HepG2 (cell line): ENCODE data around the gene GSC2. TPM values are rescaled to one million over a fixed set of nuclear protein-coding genes. Genes with fewer than 3 reads are reported as not detected.

Experiments used
- ATAC-seq: fragments of 200-7000 bp; cut with Tn5 transposase; 3 replicates; pipeline ENCODE4 v1.9.1; 2020; ENCODE audit warnings: mild to moderate bottlenecking, moderate library complexity
- BruUV-seq: library from RNA; stranded (reverse); fragments of 400-500 nt; replicated peaks from 2 replicates; lab custom pipeline; 2021; lab: Mats Ljungman, UMichigan
- CTCF ChIA-PET: fragments of 300-600 bp; formaldehyde crosslinking; extraction: SDS; loops from one replicate; lab custom pipeline; 2021; ENCODE audit warnings: low total read pairs, inconsistent platforms, low intra/inter-chr PET ratio; lab: Yijun Ruan, JAX
- POLR2A ChIA-PET: fragments of 350-600 bp; sonication (Branson Sonifier 250); formaldehyde crosslinking; loops from one replicate; lab custom pipeline; 2020; ENCODE audit warnings: antibody characterized with exemption, inconsistent platforms; lab: Yijun Ruan, JAX
- DNase-seq: peaks from one replicate; pipeline ENCODE4 v3.0.0-alpha.2; 2015; ENCODE audit warnings: low spot score
- FAIRE-seq: peaks from 3 replicates; lab custom pipeline; 2011; peaks lifted over from hg19 to GRCh38; lab: Jason Lieb, UNC
- H2AFZ ChIP-seq: one replicate; pipeline ENCODE4 v1.6.1; 2011; ENCODE audit warnings: low read length, inconsistent platforms
- H3K27ac ChIP-seq: fragments of 300-600 bp; 3 replicates; pipeline ENCODE4 v1.8.0; 2011; ENCODE audit warnings: mixed run types, mild to moderate bottlenecking, mixed read lengths, low read length, inconsistent platforms; ENCODE audit not compliant: insufficient read depth; ENCODE audit errors: extremely low read length
- H3K27me3 ChIP-seq, 2 experiments: fragments of 200-600 bp in 1 of 2; 2 replicates in 1 of 2; 3 replicates in 1 of 2; pipeline versions ENCODE4 v1.6.0 to v1.8.0; 2011; ENCODE audit warnings: low read length in 2 of 2, mild to moderate bottlenecking in 2 of 2, moderate library complexity in 2 of 2, inconsistent platforms in 1 of 2; ENCODE audit not compliant: insufficient read depth in 2 of 2, control insufficient read depth in 1 of 2
- H3K36me3 ChIP-seq, 2 experiments: fragments of 200-600 bp in 1 of 2; replicated peaks in 1 of 2; 2 replicates in 1 of 2; 3 replicates in 1 of 2; pipeline versions ENCODE4 v1.5.1 to v1.8.0; 2011; ENCODE audit warnings: low read length in 2 of 2, inconsistent platforms in 1 of 2; ENCODE audit not compliant: insufficient read depth in 2 of 2, control insufficient read depth in 1 of 2
- H3K4me1 ChIP-seq: 2 replicates; pipeline ENCODE4 v1.5.1; 2012; ENCODE audit warnings: low read length, inconsistent platforms; ENCODE audit not compliant: insufficient read depth
- H3K4me2 ChIP-seq: 2 replicates; pipeline ENCODE4 v1.6.0; 2011; ENCODE audit warnings: low read depth, low read length, inconsistent platforms
- H3K4me3 ChIP-seq, 3 experiments: fragments of 200-600 bp in 1 of 3; sonication (generic), shearing (Covaris generic) in 1 of 3; replicated peaks in 1 of 3; 2 replicates each; pipeline ENCODE4 v1.5.1; 2011 to 2016; ENCODE audit warnings: low read length in 3 of 3, inconsistent platforms in 2 of 3, low read depth in 2 of 3, mild to moderate bottlenecking in 2 of 3, control low read depth in 1 of 3, mixed read lengths in 1 of 3; ENCODE audit not compliant: insufficient read depth in 1 of 3
- H3K79me2 ChIP-seq: one replicate; pipeline ENCODE4 v1.6.1; 2011; ENCODE audit warnings: low read length, inconsistent platforms; ENCODE audit not compliant: insufficient read depth
- H3K9ac ChIP-seq: 2 replicates; pipeline ENCODE4 v1.6.0; 2011; ENCODE audit warnings: mild to moderate bottlenecking, low read depth, low read length, inconsistent platforms; ENCODE audit not compliant: insufficient read depth
- H3K9me3 ChIP-seq: 2 replicates; pipeline ENCODE4 v1.5.1; 2012; ENCODE audit warnings: mild to moderate bottlenecking, low read length
- H4K20me1 ChIP-seq: 2 replicates; pipeline ENCODE4 v1.6.0; 2011; ENCODE audit warnings: inconsistent platforms, mild to moderate bottlenecking, low read length, moderate library complexity; ENCODE audit not compliant: insufficient read depth
- FOXA3 ChIP-seq: IDR thresholded peaks from 2 replicates; pipeline ENCODE4 v1.6.1; 2016; ENCODE audit warnings: missing genetic modification reagents, missing compliant biosample characterization
- GZF1 ChIP-seq: sonication (generic); formaldehyde crosslinking; IDR thresholded peaks from 2 replicates; pipeline ENCODE4 v1.5.1; 2020; ENCODE audit warnings: mild to moderate bottlenecking, missing genetic modification reagents
- HOXA9 ChIP-seq: sonication (generic); formaldehyde crosslinking; IDR thresholded peaks from 2 replicates; pipeline ENCODE4 v1.8.1; 2022; ENCODE audit warnings: missing genetic modification reagents, mild to moderate bottlenecking, moderate library complexity, borderline replicate concordance
- KDM5A ChIP-seq: fragments of 200-600 bp; sonication (generic); IDR thresholded peaks from 2 replicates; pipeline ENCODE4 v1.7.0; 2018; ENCODE audit warnings: antibody characterized with exemption, mild to moderate bottlenecking, low read length, borderline replicate concordance
- NR2F2 ChIP-seq: IDR thresholded peaks from 2 replicates; pipeline ENCODE4 v1.6.1; 2012; ENCODE audit warnings: low read depth, inconsistent platforms, borderline replicate concordance
- RNF2 ChIP-seq: fragments of 450-650 bp; conservative IDR thresholded peaks from 2 replicates; pipeline ENCODE4 v1.6.1; 2016; ENCODE audit warnings: low read depth
- ZNF160 ChIP-seq: sonication (generic); formaldehyde crosslinking; IDR thresholded peaks from 2 replicates; pipeline ENCODE4 v1.8.0; 2022; ENCODE audit warnings: mild to moderate bottlenecking, inconsistent platforms, missing genetic modification reagents
- WGBS: methylation state at CpG from one replicate; pipeline ENCODE4 v1.1.6; 2017; ENCODE audit warnings: low lambda C conversion rate; 5-methylcytosine and 5-hydroxymethylcytosine counted together
- in situ Hi-C: cut with HindIII; loops from 2 replicates; pipeline ENCODE4 v1.10.0; 2017; ENCODE audit warnings: low pct_unique_long_range_greater_than_20kb; ENCODE audit not compliant: extremely low pct_ligation_motif_present
- intact Hi-C: fragments of 100-400 bp; cut with micrococcal nuclease; formaldehyde crosslinking; loops from one replicate; pipeline ENCODE4 v1.10.0; 2022; ENCODE audit not compliant: unreplicated experiment
- polyA plus RNA-seq, 8 experiments: library from polyadenylated mRNA; depleted of rRNA in 3 of 8; stranded (reverse) in 7 of 8; unstranded in 1 of 8; fragments of >200 nt; fragmentation: Illumina TruSeq in 4 of 8; extraction: Trizol in 4 of 8; gene quantifications; 2 replicates each; pipeline versions ENCODE4 v1.2.1 to v1.2.3, GENCODE V29; 2011 to 2016; ENCODE audit warnings: low read depth in 4 of 8, missing spikeins in 1 of 8, mixed read lengths in 1 of 8; ENCODE audit not compliant: insufficient read depth in 1 of 8
- total RNA-seq, 5 experiments: library from RNA; depleted of rRNA; stranded (reverse); fragments of >200 nt; fragmentation: Illumina TruSeq; extraction: Trizol; gene quantifications; 2 replicates each; pipeline ENCODE4 v1.2.3, GENCODE V29; 2016; ENCODE audit warnings: low read depth in 1 of 5
- TF ChIP-seq, protein P1 (sequence below): sonication (generic); formaldehyde crosslinking; IDR thresholded peaks from 2 replicates; pipeline ENCODE4 v1.4.0; 2020; ENCODE audit warnings: missing genetic modification reagents

Gene GSC2
- total and polyA plus RNA-seq, 2 of the 13 experiments (the other 11 are each of a cell fraction or from before 2014, with no cell fraction given), result not detected

- H3K4me1 ChIP-seq, result peaks cover 8% of the 10 kb centered on the region
- TF ChIP-seq NR2F2 (no peak), GZF1 (no peak), KDM5A (no peak), FOXA3 (CRISPR knock-in tag) (no peak), HOXA9 (CRISPR knock-in tag) (no peak), RNF2 (no peak), ZNF160 (CRISPR knock-in tag) (no peak)
- TF ChIP-seq, protein P1, sequence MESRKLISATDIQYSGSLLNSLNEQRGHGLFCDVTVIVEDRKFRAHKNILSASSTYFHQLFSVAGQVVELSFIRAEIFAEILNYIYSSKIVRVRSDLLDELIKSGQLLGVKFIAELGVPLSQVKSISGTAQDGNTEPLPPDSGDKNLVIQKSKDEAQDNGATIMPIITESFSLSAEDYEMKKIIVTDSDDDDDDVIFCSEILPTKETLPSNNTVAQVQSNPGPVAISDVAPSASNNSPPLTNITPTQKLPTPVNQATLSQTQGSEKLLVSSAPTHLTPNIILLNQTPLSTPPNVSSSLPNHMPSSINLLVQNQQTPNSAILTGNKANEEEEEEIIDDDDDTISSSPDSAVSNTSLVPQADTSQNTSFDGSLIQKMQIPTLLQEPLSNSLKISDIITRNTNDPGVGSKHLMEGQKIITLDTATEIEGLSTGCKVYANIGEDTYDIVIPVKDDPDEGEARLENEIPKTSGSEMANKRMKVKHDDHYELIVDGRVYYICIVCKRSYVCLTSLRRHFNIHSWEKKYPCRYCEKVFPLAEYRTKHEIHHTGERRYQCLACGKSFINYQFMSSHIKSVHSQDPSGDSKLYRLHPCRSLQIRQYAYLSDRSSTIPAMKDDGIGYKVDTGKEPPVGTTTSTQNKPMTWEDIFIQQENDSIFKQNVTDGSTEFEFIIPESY (CRISPR knock-in tag), result no peak
- DNase-seq (no peak), ATAC-seq (no peak), FAIRE-seq (no peak)
- no peaks in the 10 kb centered on the region for H3K9me3 ChIP-seq
- intact Hi-C loops (no loop called here), in situ Hi-C loops (no loop called here)
- WGBS, result 88% methylated on average over 17 of the region's 27 CpGs
- POLR2A ChIA-PET, result no interaction called here
- H3K36me3 ChIP-seq, result peaks cover 6 to 20% of the 10 kb centered on the region in 2 experiments; a peak in 4 of 5 replicates
- H3K4me3 ChIP-seq, result no peak within 1 kb of the TSS
- no peak within 1 kb of the TSS for H2AFZ ChIP-seq
- no peaks in the 10 kb centered on the region for H4K20me1 ChIP-seq
- H3K27ac ChIP-seq, result no peak within 1 kb of the TSS
- H3K4me2 ChIP-seq, result no peak within 1 kb of the TSS
- CTCF ChIA-PET, result no interaction called here
- peaks cover 2 to 24% of the 10 kb centered on the region in 2 experiments; a peak in 3 of 5 replicates for H3K27me3 ChIP-seq
- H3K79me2 ChIP-seq, result no peaks in the 10 kb centered on the region
- no peak within 1 kb of the TSS for H3K9ac ChIP-seq
- no TSS peak for BruUV-seq
Measured at GRCh38 chr22:19130959-19131684, 19.0 kb downstream of the GSC2 start, which contains the start of gene TSSK2. TSS of gene TSSK2 (plus strand) at chr22:19131308. CDS start at chr22:19131400, 92 bp downstream.
